ENCODE data around the gene DRAP1.

DRAP1 gene

GRCh38 chr11:65906602-65907001 is 12.6 kb upstream of the DRAP1 start:
- no peak for DNase-seq

GRCh38 chr11:65907878-65908277 is 11.3 kb upstream of the DRAP1 start:
- DNase-seq: no peak

GRCh38 chr11:65911682-65912568 is 7.3 kb upstream of the DRAP1 start:
- DNase-seq: no peak

- no peak for DNase-seq
Measured at GRCh38 chr11:65912845-65913244, 6.4 kb upstream of the DRAP1 start.

GRCh38 chr11:65915101-65915820 is 4.0 kb upstream of the DRAP1 start:
- no peak for DNase-seq

GRCh38 chr11:65915821-65916251 is 3.4 kb upstream of the DRAP1 start:
- no peak for DNase-seq

- no peak for DNase-seq
Measured at GRCh38 chr11:65916391-65916790, 2.8 kb upstream of the DRAP1 start.

GRCh38 chr11:65917077-65917433 is 2.2 kb upstream of the DRAP1 start:
- no peak for DNase-seq

GRCh38 chr11:65917434-65918210 is 1.6 kb upstream of the DRAP1 start:
- no peak for DNase-seq

GRCh38 chr11:65918211-65919140 is 750 bp upstream of the DRAP1 start, which contains the start of gene C11orf68:
Gene C11orf68 (minus strand): TSS chr11:65919062. CDS start chr11:65919031, 31 bp downstream.
- no peak for DNase-seq

GRCh38 chr11:65919573-65920371 is 546 bp downstream of the DRAP1 start:
- DNase-seq: peak; percentile 32

- DNase-seq: no peak
Measured at GRCh38 chr11:65920372-65920802, 1.2 kb downstream of the DRAP1 start.

GRCh38 chr11:65921033-65921555 is 1.9 kb downstream of the DRAP1 start:
- no peak for DNase-seq

- DNase-seq: no peak
Measured at GRCh38 chr11:65921876-65922275, 2.6 kb downstream of the DRAP1 start.

GRCh38 chr11:65922565-65922964 is 3.3 kb downstream of the DRAP1 start:
- no peak for DNase-seq

GRCh38 chr11:65925397-65925796 is 6.2 kb downstream of the DRAP1 start:
- DNase-seq: no peak

- peak; percentile 69 for DNase-seq
Measured at GRCh38 chr11:65927904-65928397, 8.7 kb downstream of the DRAP1 start.

- no peak for DNase-seq
Measured at GRCh38 chr11:65928667-65929066, 9.4 kb downstream of the DRAP1 start.

- no peak for DNase-seq
Measured at GRCh38 chr11:65931773-65932557, 12.7 kb downstream of the DRAP1 start.

- no peak for DNase-seq
Measured at GRCh38 chr11:65932558-65932919, 13.3 kb downstream of the DRAP1 start.

All from activated CD4-positive, alpha-beta T cell treated with anti-CD3 and anti-CD28 coated beads for 1 hour (primary cell).